SK-N-SH treated with all-trans-retinoic acid at 6 μM for 48 hours (cell line): Measurements from ENCODE around the gene KCNMA1.

Experiments used
- CREB5 ChIP-seq: fragments of 250-450 bp; sonication (Bioruptor Pico); IDR thresholded peaks from 2 replicates; pipeline ENCODE4 v1.5.1; 2020; ENCODE audit warnings: low read depth, mild to moderate bottlenecking, moderate library complexity
- CSRNP3 ChIP-seq: fragments of 250-450 bp; sonication (Bioruptor Pico); IDR thresholded peaks from 2 replicates; pipeline ENCODE4 v1.5.1; 2021; ENCODE audit warnings: mild to moderate bottlenecking, moderate library complexity
- GLIS3 ChIP-seq: fragments of 250-450 bp; sonication (Bioruptor Pico); IDR thresholded peaks from 2 replicates; pipeline ENCODE4 v1.5.0; 2020; ENCODE audit warnings: mild to moderate bottlenecking, moderate library complexity
- PATZ1 ChIP-seq: fragments of 250-450 bp; sonication (Bioruptor Pico); IDR thresholded peaks from 2 replicates; pipeline ENCODE4 v1.8.0; 2020; ENCODE audit warnings: mild to moderate bottlenecking, moderate library complexity, borderline replicate concordance
- POU6F1 ChIP-seq: fragments of 250-450 bp; sonication (Bioruptor Pico); IDR thresholded peaks from 2 replicates; pipeline ENCODE4 v1.8.0; 2021; ENCODE audit warnings: low read depth, mild to moderate bottlenecking, moderate library complexity, borderline replicate concordance
- RARB ChIP-seq: fragments of 250-450 bp; sonication (Bioruptor Pico); IDR thresholded peaks from 2 replicates; pipeline ENCODE4 v1.8.0; 2021; ENCODE audit warnings: mild to moderate bottlenecking, moderate library complexity
- TOX ChIP-seq: fragments of 250-450 bp; sonication (Bioruptor Pico); IDR thresholded peaks from 2 replicates; pipeline ENCODE4 v1.8.0; 2021; ENCODE audit warnings: mild to moderate bottlenecking, moderate library complexity, borderline replicate concordance
- ZFP3 ChIP-seq: fragments of 250-450 bp; sonication (Bioruptor Pico); IDR thresholded peaks from 2 replicates; pipeline ENCODE4 v1.5.0; 2020; ENCODE audit warnings: mild to moderate bottlenecking, moderate library complexity
- ZNF8 ChIP-seq: fragments of 450-650 bp; formaldehyde crosslinking; IDR thresholded peaks from 2 replicates; pipeline ENCODE4 v1.5.0; 2020; ENCODE audit warnings: mild to moderate bottlenecking, moderate library complexity

GRCh38 chr10:77282163-77282562 is 355.4 kb downstream of the KCNMA1 start:
- no peak for TF ChIP-seq GLIS3 (CRISPR knock-in tag)
- TF ChIP-seq PATZ1 (CRISPR knock-in tag), result no peak
- TF ChIP-seq CSRNP3 (CRISPR knock-in tag), result no peak
- no peak for TF ChIP-seq CREB5 (CRISPR knock-in tag)
- TF ChIP-seq ZNF8, result no peak
- TF ChIP-seq RARB (CRISPR knock-in tag), result no peak
- TF ChIP-seq TOX (CRISPR knock-in tag), result no peak
- no peak for TF ChIP-seq ZFP3 (CRISPR knock-in tag)
- TF ChIP-seq POU6F1, result no peak
